CD4-positive, alpha-beta T cell treated with Interleukin-6 for 4 hours (primary cell): ENCODE measurements around the gene CCDC146.
A peak's percentile ranks its signal among the peaks of the same experiment; 100 is the strongest.

ENCODE experiments used
- DNase-seq: peaks from one replicate; pipeline ENCODE4 v3.0.0-alpha.2; 2020; ENCODE audit warnings: mixed read lengths

The CCDC146 gene

DNA sequence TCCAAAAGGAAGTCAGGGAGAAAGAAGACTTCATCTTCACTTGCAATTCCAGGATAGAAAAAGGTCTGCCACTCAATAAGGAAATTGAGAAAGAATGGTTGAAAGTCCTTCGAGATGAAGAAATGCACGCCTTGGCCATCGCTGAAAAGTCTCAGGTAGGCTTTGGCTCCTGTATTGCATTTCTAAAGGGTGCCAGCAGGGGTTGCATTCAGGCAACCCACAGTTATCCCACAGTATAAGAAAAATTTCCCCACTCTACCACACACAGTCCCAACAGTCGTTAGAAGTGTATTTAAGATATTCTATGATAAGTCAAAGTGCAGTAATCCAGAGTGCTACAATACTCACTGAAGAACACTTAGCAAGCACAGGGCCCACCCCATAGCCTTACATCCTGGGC, 170.6 kb downstream of the CCDC146 start:
- no peak for DNase-seq

DNA sequence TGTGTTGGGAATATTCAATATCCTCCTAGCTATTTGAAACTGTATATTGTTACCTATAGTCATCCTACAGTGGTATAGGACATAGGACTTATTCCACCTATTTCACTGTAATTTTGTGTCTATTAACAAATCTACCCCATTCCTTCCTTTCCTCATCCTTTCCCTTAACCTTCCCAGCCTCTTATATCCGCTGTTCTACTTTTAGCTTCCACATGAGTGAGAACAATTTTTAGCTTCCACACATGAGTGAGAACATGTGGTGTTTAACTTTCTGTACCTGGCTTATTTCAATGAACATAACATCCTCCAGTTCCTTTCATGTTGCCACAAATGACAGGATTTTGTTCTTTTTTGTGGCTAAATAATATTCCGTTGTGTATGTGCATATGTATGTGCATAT, 173.1 kb downstream of the CCDC146 start:
- no peak for DNase-seq

DNA sequence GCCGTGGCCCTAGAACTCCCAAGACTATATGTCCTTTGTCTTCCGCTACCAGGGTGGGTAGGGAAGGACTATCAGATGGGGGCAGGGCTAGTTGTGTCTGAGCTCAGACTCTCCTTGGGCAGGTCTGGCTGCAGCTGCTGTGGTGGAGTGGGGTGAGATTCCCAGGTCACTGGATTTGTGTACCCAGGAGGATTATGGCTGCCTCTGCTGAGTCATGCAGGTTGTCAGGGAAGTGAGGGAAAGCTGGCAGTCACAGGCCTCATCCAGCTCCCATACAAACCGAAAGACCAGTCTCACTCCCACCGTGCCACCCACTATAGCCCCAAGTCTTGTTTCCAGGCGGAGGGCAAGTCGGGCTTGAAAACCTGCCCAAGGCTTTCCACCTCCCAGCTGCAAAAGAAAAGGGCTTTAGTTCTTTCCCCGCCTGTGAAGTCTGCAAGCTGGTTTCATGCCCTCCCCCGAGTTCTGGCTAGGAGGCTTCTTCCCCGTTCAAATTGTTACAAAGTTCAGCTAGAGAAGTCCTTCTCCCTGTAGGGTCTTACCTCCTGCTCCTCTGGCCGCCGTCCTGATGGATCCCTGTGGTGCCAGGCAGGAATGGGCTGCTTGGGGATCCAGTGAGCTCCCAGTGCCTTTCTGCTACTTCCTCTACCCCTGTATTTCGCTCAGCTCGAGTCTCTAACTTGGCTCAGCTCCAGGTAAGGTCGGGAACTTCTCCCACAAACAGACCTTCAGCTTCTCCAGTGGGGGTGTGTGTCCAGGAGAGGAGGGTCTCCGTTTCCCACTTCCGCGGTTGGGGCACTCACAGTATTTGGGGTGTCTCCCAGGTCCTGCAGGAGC, 184.0 kb downstream of the CCDC146 start:
- DNase-seq: no peak

DNA sequence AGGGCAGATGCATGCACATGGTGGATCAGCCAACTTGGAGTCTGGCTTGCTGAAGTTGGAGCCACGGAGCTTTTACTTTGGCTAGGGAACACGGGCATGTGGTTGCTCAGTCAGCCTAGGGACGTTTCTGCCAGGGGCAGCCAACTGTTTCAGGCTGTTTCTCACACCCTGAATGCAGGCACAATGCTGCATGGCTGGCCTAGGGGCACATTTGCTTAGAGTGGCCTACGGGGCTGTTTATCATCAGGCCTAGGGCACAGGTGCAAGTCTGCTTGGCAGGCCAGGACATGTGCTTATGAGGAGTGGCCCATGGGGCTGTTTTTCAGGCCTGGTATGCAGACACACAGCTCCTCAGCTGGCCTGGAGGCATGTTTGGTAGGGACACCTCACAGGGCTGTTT, 186.4 kb downstream of the CCDC146 start:
- DNase-seq: no peak

DNA sequence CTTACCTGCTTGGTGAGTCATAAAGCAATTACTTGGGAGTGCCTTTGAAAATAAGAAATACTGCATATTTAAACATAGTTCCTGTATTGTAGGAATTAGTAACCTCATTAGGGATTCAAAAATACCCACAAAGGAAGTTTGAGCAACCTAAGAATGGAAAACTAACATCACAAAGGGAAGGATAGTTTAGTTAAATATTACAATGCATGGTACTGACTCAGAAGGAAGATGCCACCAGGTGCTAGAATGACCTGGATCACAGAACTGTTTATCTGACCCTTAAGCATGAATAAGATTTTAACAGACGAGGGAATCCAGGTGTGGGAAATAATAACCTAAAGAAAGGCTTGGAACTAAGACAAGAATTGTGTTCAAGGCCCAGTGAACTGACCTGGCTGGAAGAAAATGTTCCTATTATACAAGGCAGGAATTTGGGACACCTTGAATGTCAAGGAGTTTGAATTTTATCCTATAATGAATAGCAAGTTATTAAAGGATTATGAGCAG, 187.4 kb downstream of the CCDC146 start:
- DNase-seq: no peak

DNA sequence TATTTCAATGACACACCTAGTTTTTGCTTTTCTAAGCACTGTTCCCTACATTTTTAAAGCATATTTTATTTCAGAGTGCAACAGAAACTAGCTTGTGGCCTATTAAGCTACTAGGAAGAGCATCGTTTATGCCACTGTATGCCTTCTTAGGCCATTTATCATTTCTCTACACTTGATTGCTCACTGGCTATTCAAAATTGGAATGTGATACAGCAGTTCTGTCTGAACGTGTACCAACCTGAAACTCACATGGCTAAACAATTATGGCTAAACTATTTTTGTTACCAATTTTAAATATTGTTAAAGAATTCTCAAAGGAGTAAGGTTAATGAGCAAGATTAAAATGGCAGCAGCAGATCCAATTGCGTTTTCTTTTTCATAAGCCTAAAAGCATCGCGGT, 188.6 kb downstream of the CCDC146 start:
- DNase-seq: no peak

DNA sequence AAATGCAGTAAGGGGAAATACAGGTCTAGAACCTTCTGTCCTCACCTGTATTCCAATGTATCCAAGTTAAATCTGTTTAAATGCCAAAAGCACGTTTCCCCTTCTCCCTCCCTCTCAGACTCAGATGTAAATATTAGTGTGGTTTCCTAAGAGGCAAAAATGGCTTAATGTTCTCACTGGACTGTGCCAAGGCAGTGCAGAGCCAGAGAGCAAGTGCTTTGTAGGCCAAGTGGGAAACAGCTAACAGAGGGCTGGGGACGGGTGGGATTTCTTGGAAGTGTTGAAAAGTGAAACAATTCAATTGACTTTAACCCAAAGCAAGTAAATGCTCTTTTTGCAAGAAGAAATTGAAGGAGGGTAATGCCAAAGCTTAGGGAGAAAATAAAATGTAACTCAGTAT, 190.7 kb downstream of the CCDC146 start:
- DNase-seq: no peak

DNA sequence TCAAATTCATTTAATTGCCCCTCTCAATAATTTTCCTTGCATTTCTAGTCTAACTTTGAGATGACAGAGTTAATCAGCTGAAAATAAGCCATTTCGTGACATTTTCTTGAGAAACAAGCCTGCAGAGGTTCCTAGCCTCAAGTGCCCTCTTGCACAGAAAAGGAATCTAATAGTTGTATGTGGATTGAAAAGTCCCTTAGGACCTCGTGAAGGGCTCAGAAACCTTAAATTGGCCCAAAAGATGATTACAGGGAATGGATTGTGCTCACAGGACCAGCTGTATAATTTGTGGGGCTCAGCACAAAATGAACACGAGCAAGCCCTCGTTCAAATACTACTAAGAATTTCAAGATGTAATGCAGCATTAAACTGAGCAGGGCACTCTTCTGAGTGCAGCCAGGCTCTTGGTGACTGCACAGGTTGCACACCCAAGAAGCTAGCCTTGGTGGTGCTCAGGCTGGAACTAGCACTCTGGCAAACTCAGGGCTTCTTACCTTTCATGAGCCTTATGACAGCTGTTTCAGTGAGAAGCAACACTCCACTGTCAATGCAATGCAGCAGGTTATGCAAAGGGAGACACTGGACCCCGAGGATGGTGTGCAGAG, 191.6 kb downstream of the CCDC146 start:
- DNase-seq: no peak

DNA sequence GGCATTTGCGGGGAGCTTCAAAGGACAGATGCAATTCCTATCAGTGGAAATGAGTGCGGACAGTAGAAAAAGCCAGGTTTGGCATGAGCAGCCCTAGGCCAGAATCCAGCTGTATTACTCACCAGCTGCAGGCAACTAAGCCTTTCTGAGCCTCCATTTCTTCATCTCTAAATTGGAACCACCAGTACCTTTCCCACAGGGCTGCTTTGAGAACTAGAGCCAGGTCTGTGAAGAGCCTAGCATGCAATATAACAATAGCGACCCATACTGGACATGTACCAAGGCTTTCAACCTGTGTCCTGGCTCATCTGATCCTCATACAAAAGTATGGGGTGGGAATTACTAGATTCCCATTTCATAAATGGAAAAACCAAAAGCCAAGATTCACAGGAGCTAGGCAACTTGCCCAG, 192.8 kb downstream of the CCDC146 start:
- no peak for DNase-seq

DNA sequence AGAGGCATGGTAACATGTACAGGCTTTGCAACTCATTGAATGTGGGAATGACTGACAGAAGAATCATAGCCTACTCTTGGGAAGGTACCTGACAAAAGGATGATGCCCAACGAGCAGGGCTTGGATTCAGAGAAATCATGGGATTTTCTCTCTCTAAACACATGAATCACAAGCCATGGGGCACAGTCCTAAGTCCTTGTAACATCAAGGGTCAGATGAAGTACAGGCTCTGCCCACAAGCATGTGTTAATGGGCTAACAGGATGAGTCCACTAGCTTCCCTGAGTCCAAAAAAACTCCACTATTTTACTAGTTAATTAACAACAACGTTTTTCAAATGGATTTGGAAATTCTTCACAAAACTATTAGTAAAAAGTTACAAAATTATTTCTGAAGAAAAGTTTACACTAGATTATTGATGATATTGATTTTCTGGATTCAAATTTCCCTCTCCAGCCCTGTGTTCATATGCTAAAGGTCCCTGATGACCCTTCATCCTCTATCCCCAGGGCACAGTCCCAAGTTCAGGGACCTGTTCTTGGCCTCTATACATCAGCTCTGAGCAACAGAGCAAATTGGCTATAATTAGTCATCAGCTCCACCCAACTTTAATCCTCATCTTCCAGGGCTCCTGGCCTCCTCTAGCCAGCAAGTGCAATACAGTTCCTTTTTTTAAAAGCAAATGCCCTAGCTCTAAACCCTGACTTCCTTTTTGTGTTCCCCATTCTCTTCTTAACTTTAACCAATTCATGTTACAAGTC, 194.0 kb downstream of the CCDC146 start:
- DNase-seq: no peak

DNA sequence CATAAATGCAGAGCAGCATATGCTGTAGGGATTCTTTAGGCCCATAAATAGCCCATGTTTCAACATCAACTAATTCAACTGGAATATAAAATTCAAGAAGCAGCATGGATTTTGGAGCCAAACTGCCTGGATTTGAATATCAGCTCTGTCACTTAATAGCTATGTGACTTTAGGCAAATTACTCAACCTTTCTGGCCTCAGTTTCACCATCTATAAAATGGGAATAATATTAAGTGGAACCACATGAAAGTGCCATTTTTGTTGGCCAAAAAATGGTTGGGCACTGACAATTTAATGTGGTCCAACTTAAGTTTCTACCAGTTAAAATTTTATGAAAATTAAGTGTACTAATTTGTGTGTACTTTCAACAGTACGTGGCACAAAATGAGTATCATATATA, 195.6 kb downstream of the CCDC146 start:
- DNase-seq: no peak

DNA sequence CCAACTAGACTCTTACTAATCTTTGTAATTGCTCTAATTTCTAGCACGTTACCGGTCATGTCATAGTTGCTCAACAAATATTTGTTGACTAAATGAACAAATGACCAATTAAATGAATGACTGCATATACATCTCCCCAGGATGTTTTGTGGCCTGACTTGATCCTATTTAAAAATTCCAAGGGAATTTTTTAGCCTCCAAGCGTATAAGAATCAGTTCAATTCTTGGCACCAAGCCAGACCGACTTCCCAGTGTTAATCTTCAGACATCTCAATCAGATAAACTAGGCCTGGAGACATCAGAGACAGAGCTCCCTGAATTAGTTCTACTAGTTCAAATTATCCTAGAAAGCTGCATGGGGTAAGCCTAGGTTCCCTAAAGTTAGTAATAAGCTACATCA, 197.7 kb downstream of the CCDC146 start:
- DNase-seq: no peak

DNA sequence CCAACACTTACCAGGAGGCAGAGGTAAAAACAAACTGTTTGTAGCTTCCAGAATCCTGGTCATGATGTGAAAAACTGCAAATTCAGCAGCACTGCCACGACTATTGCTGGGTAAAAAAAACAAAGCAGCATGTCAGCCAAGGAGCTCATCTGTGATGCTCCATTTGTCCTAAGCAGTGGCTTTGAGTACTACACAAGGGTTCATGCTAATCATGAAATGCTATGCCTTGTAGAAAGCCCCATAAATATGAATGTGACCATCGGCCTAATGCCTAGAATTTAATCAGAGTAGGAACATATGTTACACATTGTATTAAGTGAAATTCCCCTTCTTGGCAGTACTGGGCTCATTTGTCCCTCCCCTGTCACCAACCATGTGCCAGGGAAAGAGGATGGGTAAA, 198.3 kb downstream of the CCDC146 start:
- no peak for DNase-seq

DNA sequence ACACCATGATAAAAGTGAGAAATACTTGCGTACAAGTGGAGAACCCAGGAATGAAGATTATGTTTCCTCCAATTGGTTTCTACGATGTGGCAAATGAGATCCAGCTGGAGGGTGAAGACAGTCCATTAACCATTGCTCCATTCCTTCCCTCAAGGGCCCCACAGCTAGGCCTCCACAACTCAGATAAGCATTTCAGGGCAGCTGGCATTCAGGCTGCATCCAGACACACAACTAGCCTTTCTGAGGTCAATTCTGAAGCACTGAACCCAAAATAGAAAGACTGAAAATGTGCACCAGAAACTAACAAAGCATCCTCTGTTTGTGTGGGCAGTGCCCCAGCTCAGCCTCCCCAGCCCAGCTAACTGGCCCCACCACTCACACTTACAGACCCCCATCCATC, 198.9 kb downstream of the CCDC146 start:
- DNase-seq: no peak

DNA sequence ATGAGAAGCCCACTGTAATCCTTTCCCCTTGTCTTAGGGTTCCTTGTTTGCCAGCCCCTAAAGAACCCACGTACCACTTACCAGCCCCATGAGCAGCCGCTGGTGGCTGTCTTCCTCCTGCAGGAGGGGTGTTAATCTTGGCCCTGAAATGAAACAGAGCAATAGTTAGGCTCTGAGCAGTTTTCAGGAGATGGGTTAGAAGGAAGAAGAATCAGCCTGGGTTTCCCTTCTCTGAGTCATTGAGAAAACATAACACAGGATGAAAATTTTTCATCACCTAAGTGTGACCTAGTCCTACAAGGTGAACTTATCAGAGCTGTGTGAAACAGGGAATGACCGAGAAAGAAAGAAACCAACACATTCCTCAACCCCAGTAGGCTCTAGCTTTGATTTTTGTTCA, 203.7 kb downstream of the CCDC146 start:
- no peak for DNase-seq

DNA sequence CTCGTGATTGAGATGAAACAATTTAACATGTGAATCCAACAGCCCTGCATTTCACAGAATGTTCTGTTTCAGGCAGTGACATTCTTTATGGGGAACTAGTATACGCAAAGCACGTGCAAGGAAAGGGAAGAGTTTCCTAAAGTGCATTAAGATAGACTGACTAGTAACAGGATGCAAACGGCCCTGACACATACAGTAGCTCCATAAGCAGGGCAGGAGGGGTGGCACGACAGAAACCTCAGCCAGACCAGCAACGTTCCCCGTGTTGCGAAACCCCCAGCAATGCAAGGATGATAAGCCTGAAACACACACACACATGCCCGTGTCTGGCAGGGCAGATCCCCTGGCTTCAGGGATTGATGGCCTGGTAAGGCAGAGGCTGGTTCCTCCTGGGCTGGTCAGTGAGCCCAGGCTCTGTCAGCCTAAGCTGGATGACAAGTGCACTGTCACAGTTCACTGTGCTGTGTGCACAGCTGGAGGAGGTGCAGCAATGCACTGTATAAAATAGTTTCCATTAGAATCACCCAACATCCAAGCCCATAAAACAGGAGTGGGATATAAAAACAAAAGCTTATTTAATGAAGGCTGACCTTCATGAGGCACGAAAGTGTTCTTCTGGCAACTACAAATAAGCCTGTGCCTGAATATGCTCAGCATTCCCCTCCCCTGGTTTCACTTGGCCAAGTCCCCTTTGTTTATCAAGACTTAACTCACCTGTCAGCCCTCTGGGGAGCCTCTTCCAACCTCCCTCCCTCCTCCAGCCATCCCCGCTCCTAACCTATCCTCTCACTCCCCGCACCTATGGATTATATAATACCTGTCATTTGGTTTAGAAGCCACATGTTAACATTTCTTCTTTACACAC, 204.9 kb downstream of the CCDC146 start:
- DNase-seq: no peak

DNA sequence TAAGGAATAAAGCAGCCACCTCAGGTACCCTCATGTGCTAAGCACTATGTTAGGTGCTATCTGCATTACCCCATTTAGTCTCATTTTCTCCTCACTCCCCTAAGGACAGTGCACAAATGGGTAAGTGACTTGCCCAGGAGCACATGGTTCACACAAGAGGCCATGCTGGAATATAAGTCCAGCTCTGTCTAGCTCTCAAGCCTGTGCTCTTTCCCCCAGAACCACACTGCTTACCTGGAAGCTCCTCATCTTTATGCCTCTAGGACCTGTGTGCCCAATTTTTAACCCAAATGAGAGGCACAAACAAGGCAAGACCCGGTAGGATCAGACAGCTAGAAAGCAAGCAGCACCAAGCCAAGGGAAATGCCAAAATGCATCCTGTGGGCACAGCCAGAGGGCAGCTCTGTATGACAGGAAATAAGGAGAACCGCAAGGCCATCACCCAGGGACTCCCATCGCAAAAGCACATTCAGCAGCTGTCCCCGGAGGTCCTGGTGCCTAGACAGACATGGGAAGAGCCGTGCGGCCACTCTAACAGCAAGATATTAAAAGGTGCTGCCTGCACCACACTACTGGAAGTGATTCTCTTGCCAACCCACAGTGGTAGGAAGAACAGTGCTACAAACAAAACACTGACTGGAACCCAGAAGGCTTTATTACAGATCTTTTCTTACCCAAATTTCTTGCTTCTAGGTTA, 205.7 kb downstream of the CCDC146 start:
- peak; percentile 38 for DNase-seq

DNA sequence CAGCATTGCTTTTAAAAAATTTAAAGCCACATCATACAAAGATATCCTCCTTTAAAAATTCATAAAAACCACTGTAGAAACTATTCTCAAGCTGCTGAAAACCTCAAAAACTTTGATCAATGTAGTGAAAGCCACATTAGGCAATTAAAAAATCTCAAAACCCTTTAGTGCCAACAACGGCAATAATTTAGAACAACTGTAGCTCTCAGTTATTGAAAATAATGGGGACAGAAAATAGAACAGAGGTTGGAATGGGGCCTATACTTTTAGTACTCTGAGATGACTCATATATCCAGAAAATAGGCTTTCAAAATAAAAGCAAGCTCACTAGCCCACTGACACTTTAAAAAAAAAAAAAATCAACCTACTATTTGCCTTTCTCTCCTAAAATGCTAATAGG, 206.3 kb downstream of the CCDC146 start:
- DNase-seq: no peak

DNA sequence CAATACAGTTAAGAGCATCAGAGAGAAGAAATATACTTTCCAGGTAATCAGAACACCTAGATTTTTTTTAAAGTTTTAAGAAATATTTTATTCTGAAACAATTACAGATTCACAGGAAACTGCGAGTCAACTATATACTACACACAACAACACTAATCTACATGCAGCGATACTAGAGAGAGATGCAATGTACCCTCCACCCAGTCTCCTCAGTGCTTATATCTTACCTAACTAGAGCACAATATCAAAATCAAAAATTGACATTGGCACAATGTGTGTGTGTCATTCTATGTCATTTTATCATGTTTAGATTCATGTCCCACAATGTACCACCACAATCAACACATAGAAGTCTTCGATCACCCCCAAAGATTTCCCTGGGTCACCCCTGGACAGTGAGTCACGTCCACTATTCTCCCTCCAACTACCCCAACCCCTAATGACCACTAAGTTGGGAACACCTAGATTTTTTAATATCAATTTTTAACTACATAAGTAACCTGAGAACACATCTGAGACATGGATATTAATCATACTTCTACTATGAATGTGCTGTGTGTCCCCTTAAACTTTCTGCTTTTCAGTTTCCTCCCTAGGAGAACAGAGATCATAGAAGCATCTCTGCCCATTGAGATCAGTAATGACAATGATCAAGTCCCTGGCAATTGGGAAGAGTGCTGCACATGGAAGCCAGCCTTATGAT, 207.2 kb downstream of the CCDC146 start:
- DNase-seq: no peak

DNA sequence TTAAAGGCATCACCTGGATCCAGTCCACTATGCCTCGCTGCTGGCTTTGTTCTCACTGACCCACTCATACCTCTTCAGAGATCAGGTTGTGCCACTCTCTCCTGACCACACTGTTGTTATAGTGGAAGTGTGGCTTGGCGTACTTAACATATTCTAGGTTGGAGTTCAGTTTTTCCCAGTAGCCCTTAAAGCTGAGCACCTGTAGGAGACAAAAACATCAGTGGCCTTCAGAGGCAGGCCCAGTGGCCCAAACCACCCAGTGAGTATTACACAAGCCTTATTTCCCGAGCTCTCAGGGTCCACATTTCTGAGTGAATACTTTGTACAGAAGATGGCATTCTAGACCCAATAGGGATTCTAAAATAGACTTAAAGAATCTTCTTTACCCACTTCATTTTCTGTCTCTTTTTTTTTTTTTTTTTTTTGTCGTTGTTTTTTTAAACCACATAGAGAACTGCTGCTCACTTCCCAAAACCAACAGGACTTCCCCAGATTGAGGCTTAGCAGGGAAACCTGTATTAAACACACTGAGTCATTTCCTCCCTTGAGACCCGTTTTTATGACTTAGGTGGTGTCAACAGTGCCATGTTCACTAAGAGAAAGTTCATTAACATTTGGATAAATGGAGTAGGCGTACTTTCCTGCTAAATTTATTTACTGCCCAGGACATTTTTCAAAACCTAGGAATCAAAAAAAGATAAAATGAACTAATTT, 207.9 kb downstream of the CCDC146 start:
- no peak for DNase-seq
